Activated naive CD8-positive, alpha-beta T cell (primary cell): ENCODE data around the gene VGLL4.

ENCODE experiments used
- H3K27ac Mint-ChIP-seq: one replicate; pipeline ENCODE4 v1.8.0; 2021; ENCODE audit warnings: mixed read lengths
- H3K27me3 Mint-ChIP-seq: one replicate; pipeline ENCODE4 v1.8.0; 2021; ENCODE audit warnings: mixed read lengths
- H3K36me3 Mint-ChIP-seq: one replicate; pipeline ENCODE4 v1.8.0; 2021; ENCODE audit warnings: mixed read lengths
- H3K4me1 Mint-ChIP-seq: one replicate; pipeline ENCODE4 v1.8.0; 2021; ENCODE audit warnings: low read depth, mixed read lengths
- H3K4me3 Mint-ChIP-seq: one replicate; pipeline ENCODE4 v1.8.0; 2021; ENCODE audit warnings: mild to moderate bottlenecking, mixed read lengths
- H3K9me3 Mint-ChIP-seq: one replicate; pipeline ENCODE4 v1.8.0; 2021; ENCODE audit warnings: low read depth, mixed read lengths

The VGLL4 gene

GRCh38 chr3:11610700-11611275, 32.9 kb downstream of the VGLL4 start:
- Mint-ChIP-seq H3K4me3 (no peak overlapping the region), H3K27ac (peak overlapping the region; percentile 71), H3K36me3 (peaks cover 3% of the 10 kb centered on the region), H3K4me1 (peaks cover 78% of the 10 kb centered on the region), H3K27me3 (no peaks in the 10 kb centered on the region), H3K9me3 (no peaks in the 10 kb centered on the region)

- peaks cover 78% of the 10 kb centered on the region for H3K4me1 Mint-ChIP-seq
- H3K27me3 Mint-ChIP-seq = no peaks in the 10 kb centered on the region
- H3K9me3 Mint-ChIP-seq = no peaks in the 10 kb centered on the region
- H3K27ac Mint-ChIP-seq = no peak overlapping the region
- H3K36me3 Mint-ChIP-seq = peaks cover 6% of the 10 kb centered on the region
- H3K4me3 Mint-ChIP-seq = no peak overlapping the region
Observed at GRCh38 chr3:11610044-11610671, 33.6 kb downstream of the VGLL4 start.

GRCh38 chr3:11609481-11609880, 34.2 kb downstream of the VGLL4 start:
- Mint-ChIP-seq H3K27me3 (no peaks in the 10 kb centered on the region), H3K4me1 (peaks cover 76% of the 10 kb centered on the region), H3K4me3 (no peak overlapping the region), H3K9me3 (no peaks in the 10 kb centered on the region), H3K36me3 (peaks cover 6% of the 10 kb centered on the region), H3K27ac (peak overlapping the region; percentile 41)

GRCh38 chr3:11607816-11608215, 35.9 kb downstream of the VGLL4 start:
- Mint-ChIP-seq H3K27me3 (no peaks in the 10 kb centered on the region), H3K27ac (no peak overlapping the region), H3K4me3 (no peak overlapping the region), H3K4me1 (peaks cover 71% of the 10 kb centered on the region), H3K36me3 (peaks cover 6% of the 10 kb centered on the region), H3K9me3 (no peaks in the 10 kb centered on the region)

GRCh38 chr3:11606865-11607440, 36.8 kb downstream of the VGLL4 start:
- no peaks in the 10 kb centered on the region for H3K27me3 Mint-ChIP-seq
- peaks cover 6% of the 10 kb centered on the region for H3K36me3 Mint-ChIP-seq
- peak overlapping the region; percentile 18 for H3K27ac Mint-ChIP-seq
- peaks cover 72% of the 10 kb centered on the region for H3K4me1 Mint-ChIP-seq
- no peak overlapping the region for H3K4me3 Mint-ChIP-seq
- no peaks in the 10 kb centered on the region for H3K9me3 Mint-ChIP-seq

- Mint-ChIP-seq H3K4me3 (no peak overlapping the region), H3K36me3 (peaks cover 6% of the 10 kb centered on the region), H3K4me1 (peaks cover 76% of the 10 kb centered on the region), H3K27me3 (no peaks in the 10 kb centered on the region), H3K27ac (no peak overlapping the region), H3K9me3 (no peaks in the 10 kb centered on the region)
Observed at GRCh38 chr3:11606090-11606784, 37.5 kb downstream of the VGLL4 start.

- H3K27ac Mint-ChIP-seq = no peak overlapping the region
Observed at GRCh38 chr3:11605398-11605797, 38.3 kb downstream of the VGLL4 start.

GRCh38 chr3:11604139-11604892, 39.4 kb downstream of the VGLL4 start:
- Mint-ChIP-seq H3K4me1 (peaks cover 62% of the 10 kb centered on the region), H3K9me3 (no peaks in the 10 kb centered on the region), H3K4me3 (no peak overlapping the region), H3K36me3 (peaks cover 17% of the 10 kb centered on the region), H3K27ac (no peak overlapping the region), H3K27me3 (no peaks in the 10 kb centered on the region)

More at GRCh38 chr3:11605398-11605797, 38.3 kb downstream of the VGLL4 start:
- H3K9me3 Mint-ChIP-seq = no peaks in the 10 kb centered on the region
- peaks cover 72% of the 10 kb centered on the region for H3K4me1 Mint-ChIP-seq
- peaks cover 12% of the 10 kb centered on the region for H3K36me3 Mint-ChIP-seq
- H3K4me3 Mint-ChIP-seq = no peak overlapping the region
- no peaks in the 10 kb centered on the region for H3K27me3 Mint-ChIP-seq

GRCh38 chr3:11603628-11604027, 40.1 kb downstream of the VGLL4 start:
- no peak overlapping the region for H3K27ac Mint-ChIP-seq
- no peaks in the 10 kb centered on the region for H3K27me3 Mint-ChIP-seq
- H3K4me1 Mint-ChIP-seq = peaks cover 58% of the 10 kb centered on the region
- no peaks in the 10 kb centered on the region for H3K9me3 Mint-ChIP-seq
- no peak overlapping the region for H3K4me3 Mint-ChIP-seq
- peaks cover 20% of the 10 kb centered on the region for H3K36me3 Mint-ChIP-seq

- peaks cover 20% of the 10 kb centered on the region for H3K36me3 Mint-ChIP-seq
- no peak overlapping the region for H3K27ac Mint-ChIP-seq
- no peaks in the 10 kb centered on the region for H3K9me3 Mint-ChIP-seq
- H3K27me3 Mint-ChIP-seq = no peaks in the 10 kb centered on the region
- peaks cover 53% of the 10 kb centered on the region for H3K4me1 Mint-ChIP-seq
- no peak overlapping the region for H3K4me3 Mint-ChIP-seq
Observed at GRCh38 chr3:11602886-11603527, 40.7 kb downstream of the VGLL4 start.

- Mint-ChIP-seq H3K27ac (peak overlapping the region; percentile 77), H3K36me3 (peaks cover 25% of the 10 kb centered on the region), H3K27me3 (no peaks in the 10 kb centered on the region), H3K4me1 (peaks cover 48% of the 10 kb centered on the region), H3K4me3 (peak overlapping the region; percentile 57), H3K9me3 (no peaks in the 10 kb centered on the region)
Observed at GRCh38 chr3:11602239-11602840, 41.4 kb downstream of the VGLL4 start.

GRCh38 chr3:11601446-11602238, 42.1 kb downstream of the VGLL4 start:
- Mint-ChIP-seq H3K36me3 (peaks cover 31% of the 10 kb centered on the region), H3K9me3 (no peaks in the 10 kb centered on the region), H3K27ac (peak overlapping the region; percentile 77), H3K27me3 (no peaks in the 10 kb centered on the region), H3K4me1 (peaks cover 41% of the 10 kb centered on the region), H3K4me3 (peak overlapping the region; percentile 57)

- H3K9me3 Mint-ChIP-seq = no peaks in the 10 kb centered on the region
- peaks cover 33% of the 10 kb centered on the region for H3K4me1 Mint-ChIP-seq
- peaks cover 31% of the 10 kb centered on the region for H3K36me3 Mint-ChIP-seq
- peak overlapping the region; percentile 61 for H3K27ac Mint-ChIP-seq
- no peaks in the 10 kb centered on the region for H3K27me3 Mint-ChIP-seq
- H3K4me3 Mint-ChIP-seq = no peak overlapping the region
Observed at GRCh38 chr3:11600501-11601282, 43.0 kb downstream of the VGLL4 start.
